Neutrophil (primary cell): ENCODE results near the gene CNNM3.

Source experiments
- H3K27ac ChIP-seq: fragments of 200-600 bp; sonication (generic); 2 replicates; pipeline ENCODE4 v1.5.1; 2016; ENCODE audit warnings: mild to moderate bottlenecking, moderate library complexity
- H3K27me3 ChIP-seq: fragments of 200-600 bp; sonication (generic); 2 replicates; pipeline ENCODE4 v1.6.0; 2016; ENCODE audit warnings: mild to moderate bottlenecking
- H3K36me3 ChIP-seq: fragments of 200-600 bp; sonication (generic); 2 replicates; pipeline ENCODE4 v1.5.1; 2017
- H3K4me1 ChIP-seq, 2 experiments: fragments of 200-600 bp in 1 of 2; sonication (generic) in 1 of 2; 1 replicate in 1 of 2; 2 replicates in 1 of 2; pipeline versions ENCODE4 v1.5.1 to v1.6.1; 2013 to 2016; ENCODE audit warnings: low read depth in 1 of 2, low read length in 1 of 2, mild to moderate bottlenecking in 1 of 2, moderate library complexity in 1 of 2; ENCODE audit not compliant: control insufficient read depth in 1 of 2, insufficient read depth in 1 of 2
- H3K4me3 ChIP-seq, 2 experiments: fragments of 200-600 bp in 1 of 2; sonication (generic) in 1 of 2; 1 replicate in 1 of 2; 2 replicates in 1 of 2; pipeline ENCODE4 v1.5.1; 2013 to 2016; ENCODE audit warnings: low read depth in 1 of 2, low read length in 1 of 2, mild to moderate bottlenecking in 1 of 2, moderate library complexity in 1 of 2
- H3K9me3 ChIP-seq: fragments of 200-600 bp; sonication (generic); 2 replicates; pipeline ENCODE4 v1.5.1; 2016
- TF ChIP-seq, protein P1 (sequence below): fragments of 200-600 bp; sonication (generic); IDR thresholded peaks from 2 replicates; pipeline ENCODE4 v1.5.1; 2016; ENCODE audit warnings: antibody characterized with exemption

The CNNM3 gene

GRCh38 chr2:96831679-96832078 is 15.6 kb downstream of the CNNM3 start:
- Histone ChIP-seq H3K36me3 (peaks cover 85% of the 10 kb centered on the region), H3K9me3 (no peaks in the 10 kb centered on the region)

DNA sequence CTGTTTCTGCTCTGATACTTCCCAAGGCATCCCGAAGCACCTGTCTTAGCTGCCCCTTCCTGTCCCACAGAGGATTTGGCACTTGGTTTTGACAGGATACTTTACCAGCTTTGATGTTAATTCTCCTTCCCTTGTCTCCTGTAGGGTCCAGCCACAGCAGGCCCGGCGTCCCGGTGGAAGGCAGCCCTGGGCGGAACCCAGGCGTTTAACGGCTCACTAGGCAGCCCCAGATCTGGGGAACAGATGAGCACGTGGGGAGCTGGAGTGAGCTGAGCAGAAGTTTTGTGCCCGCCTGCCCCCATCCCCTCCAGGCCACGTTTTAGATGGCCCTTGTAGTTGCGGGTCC is 16.3 kb downstream of the CNNM3 start:
- TF ChIP-seq, protein P1, sequence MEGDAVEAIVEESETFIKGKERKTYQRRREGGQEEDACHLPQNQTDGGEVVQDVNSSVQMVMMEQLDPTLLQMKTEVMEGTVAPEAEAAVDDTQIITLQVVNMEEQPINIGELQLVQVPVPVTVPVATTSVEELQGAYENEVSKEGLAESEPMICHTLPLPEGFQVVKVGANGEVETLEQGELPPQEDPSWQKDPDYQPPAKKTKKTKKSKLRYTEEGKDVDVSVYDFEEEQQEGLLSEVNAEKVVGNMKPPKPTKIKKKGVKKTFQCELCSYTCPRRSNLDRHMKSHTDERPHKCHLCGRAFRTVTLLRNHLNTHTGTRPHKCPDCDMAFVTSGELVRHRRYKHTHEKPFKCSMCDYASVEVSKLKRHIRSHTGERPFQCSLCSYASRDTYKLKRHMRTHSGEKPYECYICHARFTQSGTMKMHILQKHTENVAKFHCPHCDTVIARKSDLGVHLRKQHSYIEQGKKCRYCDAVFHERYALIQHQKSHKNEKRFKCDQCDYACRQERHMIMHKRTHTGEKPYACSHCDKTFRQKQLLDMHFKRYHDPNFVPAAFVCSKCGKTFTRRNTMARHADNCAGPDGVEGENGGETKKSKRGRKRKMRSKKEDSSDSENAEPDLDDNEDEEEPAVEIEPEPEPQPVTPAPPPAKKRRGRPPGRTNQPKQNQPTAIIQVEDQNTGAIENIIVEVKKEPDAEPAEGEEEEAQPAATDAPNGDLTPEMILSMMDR: no peak
- no peaks in the 10 kb centered on the region for H3K27me3 ChIP-seq
- no peaks in the 10 kb centered on the region for H3K4me1 ChIP-seq
- H3K9me3 ChIP-seq: no peaks in the 10 kb centered on the region
- no peak overlapping the region for H3K27ac ChIP-seq
- H3K4me3 ChIP-seq: no peak overlapping the region
- peaks cover 78% of the 10 kb centered on the region for H3K36me3 ChIP-seq

More at GRCh38 chr2:96831679-96832078, 15.6 kb downstream of the CNNM3 start:
- no peak overlapping the region for H3K4me3 ChIP-seq
- H3K27me3 ChIP-seq: no peaks in the 10 kb centered on the region
- H3K4me1 ChIP-seq: no peaks in the 10 kb centered on the region
- no peak overlapping the region for H3K27ac ChIP-seq
- TF ChIP-seq, protein P1: no peak

- no peaks in the 10 kb centered on the region for H3K27me3 ChIP-seq
- H3K4me3 ChIP-seq: no peak overlapping the region
- no peaks in the 10 kb centered on the region for H3K4me1 ChIP-seq
- no peaks in the 10 kb centered on the region for H3K9me3 ChIP-seq
- no peak overlapping the region for H3K27ac ChIP-seq
- TF ChIP-seq, protein P1: no peak
- peaks cover 73% of the 10 kb centered on the region for H3K36me3 ChIP-seq
Measured at GRCh38 chr2:96832754-96833507, 16.9 kb downstream of the CNNM3 start.

DNA sequence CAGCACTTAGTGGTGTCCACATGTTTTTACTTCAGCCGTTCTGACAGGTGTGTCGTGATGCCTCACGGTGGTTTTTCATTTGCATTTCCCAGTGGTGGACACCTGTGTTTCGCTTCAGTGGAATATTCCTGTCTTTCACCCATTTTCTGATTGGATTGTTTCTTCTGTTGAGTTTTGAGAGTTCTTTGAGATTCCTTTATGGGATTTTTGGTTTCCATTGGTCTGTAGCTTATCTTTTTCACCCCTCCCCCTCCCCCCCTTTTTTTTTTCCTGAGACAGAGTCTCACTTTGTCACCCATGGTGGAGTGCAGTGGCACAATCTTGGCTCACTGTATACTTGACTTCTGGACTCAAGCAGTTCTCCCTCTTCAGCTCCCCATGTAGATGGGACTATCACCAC is 19.8 kb downstream of the CNNM3 start:
- Histone ChIP-seq H3K4me1 (peaks cover 7 to 10% of the 10 kb centered on the region in 2 experiments), H3K27ac (no peak overlapping the region), H3K36me3 (peaks cover 44% of the 10 kb centered on the region), H3K4me3 (no peak overlapping the region), H3K27me3 (peaks cover 9% of the 10 kb centered on the region), H3K9me3 (no peaks in the 10 kb centered on the region)
- TF ChIP-seq, protein P1: no peak

- Histone ChIP-seq H3K4me1 (peaks cover 7 to 10% of the 10 kb centered on the region in 2 experiments), H3K4me3 (no peak overlapping the region), H3K27ac (no peak overlapping the region), H3K36me3 (peaks cover 26% of the 10 kb centered on the region), H3K27me3 (peaks cover 9% of the 10 kb centered on the region), H3K9me3 (no peaks in the 10 kb centered on the region)
- TF ChIP-seq, protein P1: no peak
Measured at GRCh38 chr2:96837575-96837974, 21.5 kb downstream of the CNNM3 start.
